Measurements from ENCODE around the gene ABCB11. TPM values are rescaled to one million over a fixed set of nuclear protein-coding genes. Genes with fewer than 3 reads are reported as not detected.

Gene ABCB11
- total and polyA plus RNA-seq, 10 donors: 0.03 to 0.32 (median 0.12) TPM; not detected in 3

GRCh38 chr2:169023161-169023560 is 8.0 kb downstream of the ABCB11 start:
- peaks cover 0 to 6% (median 0%) of the 10 kb centered on the region in 6 donors for H3K4me1 ChIP-seq
- no peaks in the 10 kb centered on the region for H3K27me3 ChIP-seq (replicated peaks in 1 of 7)
- WGBS, 5 donors: 61 to 91% (median 82%) methylated on average over 3 of the region's 3 CpGs
- no peak overlapping the region for H3K27ac ChIP-seq
- TF ChIP-seq POLR2A (IDR thresholded peaks at IDR 0.05) (no peak), CTCF (IDR thresholded peaks at IDR 0.05 in 8 of 11, conservative IDR thresholded peaks at IDR 0.05 in 3 of 11) (no peak), POLR2AphosphoS5 (IDR thresholded peaks at IDR 0.05) (no peak)
- intact Hi-C loops (cut with DNase I; ENCODE audit: low total_unique reads): no loop called here
- no peak for DNase-seq
- H3K4me3 ChIP-seq: no peak overlapping the region
- no peaks in the 10 kb centered on the region for H3K9me3 ChIP-seq
- no peaks in the 10 kb centered on the region for H3K36me3 ChIP-seq

- Histone ChIP-seq H3K4me3 (no peak overlapping the region), H3K27me3 (replicated peaks in 1 of 7) (no peaks in the 10 kb centered on the region), H3K36me3 (no peaks in the 10 kb centered on the region), H3K9me3 (no peaks in the 10 kb centered on the region), H3K4me1 (no peaks in the 10 kb centered on the region), H3K27ac (no peak overlapping the region)
- TF ChIP-seq POLR2A (IDR thresholded peaks at IDR 0.05) (no peak), CTCF (IDR thresholded peaks at IDR 0.05 in 8 of 11, conservative IDR thresholded peaks at IDR 0.05 in 3 of 11) (no peak), POLR2AphosphoS5 (IDR thresholded peaks at IDR 0.05) (no peak)
- 79 to 91% (median 87%) methylated on average over 3 of the region's 3 CpGs for WGBS, 5 donors
- intact Hi-C loops (cut with DNase I; ENCODE audit: low total_unique reads): no loop called here
- no peak for DNase-seq
Observed at GRCh38 chr2:169018390-169018789, 12.7 kb downstream of the ABCB11 start.

GRCh38 chr2:169015943-169016342 is 15.2 kb downstream of the ABCB11 start:
- H3K36me3 ChIP-seq: no peaks in the 10 kb centered on the region
- no peaks in the 10 kb centered on the region for H3K9me3 ChIP-seq
- TF ChIP-seq CTCF (IDR thresholded peaks at IDR 0.05 in 8 of 11, conservative IDR thresholded peaks at IDR 0.05 in 3 of 11) (no peak), POLR2AphosphoS5 (IDR thresholded peaks at IDR 0.05) (no peak), POLR2A (IDR thresholded peaks at IDR 0.05) (no peak)
- H3K4me1 ChIP-seq: no peaks in the 10 kb centered on the region
- no peak for DNase-seq
- intact Hi-C loops (cut with DNase I; ENCODE audit: low total_unique reads): no loop called here
- H3K4me3 ChIP-seq: no peak overlapping the region
- 48 to 65% (median 56%) methylated on average over 4 of the region's 4 CpGs for WGBS, 5 donors
- H3K27me3 ChIP-seq (replicated peaks in 1 of 7): peaks cover 0 to 5% (median 0%) of the 10 kb centered on the region in 7 donors
- H3K27ac ChIP-seq: no peak overlapping the region

- Histone ChIP-seq H3K4me3 (no peak overlapping the region), H3K36me3 (no peaks in the 10 kb centered on the region), H3K27ac (peak overlapping the region in 2 of 8 donors; percentile 8 to 46), H3K27me3 (replicated peaks in 1 of 7) (peaks cover 0 to 5% (median 0%) of the 10 kb centered on the region in 7 donors), H3K9me3 (no peaks in the 10 kb centered on the region), H3K4me1 (no peaks in the 10 kb centered on the region)
- no peak for DNase-seq
- no peak for TF ChIP-seq POLR2A (IDR thresholded peaks at IDR 0.05)
- no peak for TF ChIP-seq CTCF (IDR thresholded peaks at IDR 0.05 in 8 of 11, conservative IDR thresholded peaks at IDR 0.05 in 3 of 11)
- no peak for TF ChIP-seq POLR2AphosphoS5 (IDR thresholded peaks at IDR 0.05)
- intact Hi-C loops (cut with DNase I; ENCODE audit: low total_unique reads): no loop called here
- 56 to 91% (median 65%) methylated on average over 3 of the region's 3 CpGs for WGBS, 5 donors
Observed at GRCh38 chr2:169014780-169015179, 16.3 kb downstream of the ABCB11 start.

Measured in spleen (tissue), 11 donors.